Measurements from ENCODE around the gene WIPF3. TPM values are rescaled to one million over a fixed set of nuclear protein-coding genes. Genes with fewer than 3 reads are reported as not detected.
"Not testable (repeated sequence)": the region's sequence is repeated elsewhere in the genome, so short reads cannot be mapped to it uniquely, and the experiment has no call there.

Gene WIPF3
- total and polyA plus RNA-seq, 4 donors: 0.10 to 0.23 (median 0.14) TPM; not detected in 1

GRCh38 chr7:29890251-29890650, 83.9 kb downstream of the WIPF3 start:
- no peak for DNase-seq (ENCODE audit: low spot score)

GRCh38 chr7:29890786-29891185, 84.5 kb downstream of the WIPF3 start:
- H3K36me3 ChIP-seq (ENCODE audit: control insufficient read depth in 4 of 4, insufficient read depth in 3 of 4, low read depth in 1 of 4, low read length in 3 of 4); H3K9me3 ChIP-seq (ENCODE audit: control insufficient read depth in 4 of 4, low read length in 3 of 4); H3K9ac ChIP-seq (ENCODE audit: low read depth in 1 of 2, low read length in 2 of 2); H3K4me3 ChIP-seq (ENCODE audit: low read depth in 1 of 3, low read length in 3 of 3); H3K4me1 ChIP-seq (ENCODE audit: control insufficient read depth in 4 of 4, insufficient read depth in 4 of 4, low read length in 3 of 4); H3K27me3 ChIP-seq (ENCODE audit: control insufficient read depth in 4 of 4, insufficient read depth in 4 of 4, low read length in 3 of 4); DNase-seq (ENCODE audit: low spot score); H3K27ac ChIP-seq (ENCODE audit: low read depth in 1 of 2, low read length in 2 of 2): not testable (repeated sequence)
- 84% methylated on average over 14 of the region's 14 CpGs for WGBS

More at GRCh38 chr7:29890251-29890650, 83.9 kb downstream of the WIPF3 start:
- Histone ChIP-seq H3K9me3 (ENCODE audit: control insufficient read depth in 4 of 4, low read length in 3 of 4) (no peaks in the 10 kb centered on the region), H3K27me3 (ENCODE audit: control insufficient read depth in 4 of 4, insufficient read depth in 4 of 4, low read length in 3 of 4) (no peaks in the 10 kb centered on the region), H3K36me3 (ENCODE audit: control insufficient read depth in 4 of 4, insufficient read depth in 3 of 4, low read depth in 1 of 4, low read length in 3 of 4) (no peaks in the 10 kb centered on the region), H3K9ac (ENCODE audit: low read depth in 1 of 2, low read length in 2 of 2) (no peak overlapping the region), H3K4me3 (ENCODE audit: low read depth in 1 of 3, low read length in 3 of 3) (no peak overlapping the region), H3K27ac (ENCODE audit: low read depth in 1 of 2, low read length in 2 of 2) (no peak overlapping the region), H3K4me1 (ENCODE audit: control insufficient read depth in 4 of 4, insufficient read depth in 4 of 4, low read length in 3 of 4) (no peaks in the 10 kb centered on the region)
- no peak for TF ChIP-seq SP1 (IDR thresholded peaks at IDR 0.05)
- TF ChIP-seq RAD21 (IDR thresholded peaks at IDR 0.05): no peak
- no peak for TF ChIP-seq HNF4G (IDR thresholded peaks at IDR 0.05)
- no peak for TF ChIP-seq EGR1 (IDR thresholded peaks at IDR 0.05; ENCODE audit: low read depth in 2 of 2)
- no peak for TF ChIP-seq RXRA (IDR thresholded peaks at IDR 0.05)
- no peak for TF ChIP-seq ATF3 (IDR thresholded peaks at IDR 0.05)
- no peak for TF ChIP-seq TAF1 (conservative IDR thresholded peaks at IDR 0.05)
- 91% methylated on average over 4 of the region's 4 CpGs for WGBS

- TF ChIP-seq RXRA (IDR thresholded peaks at IDR 0.05): no peak
- no peak for TF ChIP-seq NR2F2 (IDR thresholded peaks at IDR 0.05)
- TF ChIP-seq HNF4G (IDR thresholded peaks at IDR 0.05): no peak
- TF ChIP-seq ZBTB33 (IDR thresholded peaks at IDR 0.05): no peak
- no peak for TF ChIP-seq SP1 (IDR thresholded peaks at IDR 0.05)
- TF ChIP-seq FOXA2 (IDR thresholded peaks at IDR 0.05): no peak
- TF ChIP-seq HNF4A (conservative IDR thresholded peaks at IDR 0.05): no peak
- TF ChIP-seq JUND (IDR thresholded peaks at IDR 0.05): no peak
- no peak for TF ChIP-seq FOXA1 (IDR thresholded peaks at IDR 0.05)
- TF ChIP-seq ATF3 (IDR thresholded peaks at IDR 0.05): no peak
- TF ChIP-seq GABPA (IDR thresholded peaks at IDR 0.05 in 1 of 2, conservative IDR thresholded peaks at IDR 0.05 in 1 of 2): no peak
- TF ChIP-seq EGR1 (IDR thresholded peaks at IDR 0.05; ENCODE audit: low read depth in 2 of 2): no peak
- no peak for TF ChIP-seq REST (IDR thresholded peaks at IDR 0.05)
- no peak for TF ChIP-seq RAD21 (IDR thresholded peaks at IDR 0.05)
- no peak for TF ChIP-seq MAX (IDR thresholded peaks at IDR 0.05)
- no peak for TF ChIP-seq TAF1 (conservative IDR thresholded peaks at IDR 0.05)
- TF ChIP-seq CTCF (IDR thresholded peaks at IDR 0.05; ENCODE audit: low read depth, low read length, missing input control): no peak
- TF ChIP-seq YY1 (IDR thresholded peaks at IDR 0.05): no peak
- no peak for DNase-seq (ENCODE audit: low spot score)
- Histone ChIP-seq H3K4me3 (ENCODE audit: low read depth in 1 of 3, low read length in 3 of 3) (no peak overlapping the region), H3K36me3 (ENCODE audit: control insufficient read depth in 4 of 4, insufficient read depth in 3 of 4, low read depth in 1 of 4, low read length in 3 of 4) (no peaks in the 10 kb centered on the region), H3K9me3 (ENCODE audit: control insufficient read depth in 4 of 4, low read length in 3 of 4) (peaks cover 0 to under 1% (median 0%) of the 10 kb centered on the region in 4 donors), H3K4me1 (ENCODE audit: control insufficient read depth in 4 of 4, insufficient read depth in 4 of 4, low read length in 3 of 4) (no peaks in the 10 kb centered on the region), H3K9ac (ENCODE audit: low read depth in 1 of 2, low read length in 2 of 2) (no peak overlapping the region), H3K27ac (ENCODE audit: low read depth in 1 of 2, low read length in 2 of 2) (no peak overlapping the region), H3K27me3 (ENCODE audit: control insufficient read depth in 4 of 4, insufficient read depth in 4 of 4, low read length in 3 of 4) (no peaks in the 10 kb centered on the region)
- WGBS: 86% methylated on average over 4 of the region's 4 CpGs
Observed at GRCh38 chr7:29891766-29892165, 85.5 kb downstream of the WIPF3 start.

All from liver (tissue), 9 donors.